Peyer's patch (tissue), 4 donors: ENCODE data around the gene TSPEAR.

Source experiments
- CTCF ChIP-seq, 6 experiments: fragments of 450-650 bp in 4 of 6; fragments of 200-600 bp in 2 of 6; sonication (generic) in 1 of 6; IDR thresholded peaks; one replicate each; pipeline ENCODE4 v1.5.1; 2017 to 2019; ENCODE audit warnings: antibody characterized with exemption in 6 of 6, mild to moderate bottlenecking in 3 of 6, moderate library complexity in 1 of 6
- POLR2A ChIP-seq, 2 donors: fragments of 450-650 bp; IDR thresholded peaks; one replicate each; pipeline ENCODE4 v1.5.1; 2017; ENCODE audit warnings: antibody characterized with exemption in 2 of 2, mild to moderate bottlenecking in 2 of 2, moderate library complexity in 2 of 2

GRCh38 chr21:44618909-44619308 lies 92.5 kb downstream of the TSPEAR start:
- TF ChIP-seq POLR2A (IDR thresholded peaks at IDR 0.05) (no peak), CTCF (IDR thresholded peaks at IDR 0.05) (no peak)
